MM.1S (cell line): Measurements from ENCODE around the gene PCAT6.

Source experiments
- DNase-seq: peaks from one replicate; pipeline ENCODE4 v3.0.0-alpha.2; 2015
- H2AFZ ChIP-seq: fragments of 300-600 bp; sonication (generic); 2 replicates; pipeline ENCODE4 v1.6.0; 2016; ENCODE audit warnings: antibody characterized with exemption, low read length
- H3F3A ChIP-seq: fragments of 300-600 bp; sonication (generic); 2 replicates; pipeline ENCODE4 v1.6.1; 2016; ENCODE audit warnings: mild to moderate bottlenecking, antibody characterized with exemption, low read length, moderate library complexity, mixed read lengths; ENCODE audit not compliant: insufficient read depth
- H3K27ac ChIP-seq: fragments of 300-600 bp; sonication (generic); 2 replicates; pipeline ENCODE4 v1.5.1; 2016; ENCODE audit warnings: mild to moderate bottlenecking, low read length
- H3K27me3 ChIP-seq: fragments of 300-600 bp; sonication (generic); replicated peaks from 2 replicates; pipeline ENCODE4 v1.6.0; 2016; ENCODE audit warnings: low read length; ENCODE audit not compliant: insufficient read depth
- H3K36me3 ChIP-seq: fragments of 300-600 bp; sonication (generic); replicated peaks from 2 replicates; pipeline ENCODE4 v1.6.1; 2016; ENCODE audit warnings: mild to moderate bottlenecking, low read length, mixed read lengths; ENCODE audit not compliant: insufficient read depth
- H3K4me1 ChIP-seq: fragments of 300-600 bp; sonication (generic); 2 replicates; pipeline ENCODE4 v1.6.1; 2016; ENCODE audit warnings: low read length, mixed read lengths
- H3K4me2 ChIP-seq: fragments of 300-600 bp; sonication (generic); 2 replicates; pipeline ENCODE4 v1.6.0; 2016; ENCODE audit warnings: low read depth, low read length
- H3K4me3 ChIP-seq: fragments of 300-600 bp; sonication (generic); 2 replicates; pipeline ENCODE4 v1.5.1; 2016; ENCODE audit warnings: low read length, mixed read lengths
- H3K79me2 ChIP-seq: fragments of 300-600 bp; sonication (generic); 2 replicates; pipeline ENCODE4 v1.6.1; 2016; ENCODE audit warnings: mixed run types, low read length, mixed read lengths
- H3K9ac ChIP-seq: fragments of 300-600 bp; sonication (generic); 2 replicates; pipeline ENCODE4 v1.6.1; 2016; ENCODE audit warnings: low read length, mixed read lengths
- H3K9me2 ChIP-seq: fragments of 300-600 bp; sonication (generic); replicated peaks from 2 replicates; pipeline ENCODE4 v1.6.1; 2016; ENCODE audit warnings: mild to moderate bottlenecking, low read length, mixed read lengths; ENCODE audit not compliant: insufficient read depth
- H3K9me3 ChIP-seq: fragments of 300-600 bp; sonication (generic); replicated peaks from 2 replicates; pipeline ENCODE4 v1.6.1; 2016; ENCODE audit warnings: mild to moderate bottlenecking, low read length, mixed read lengths; ENCODE audit not compliant: insufficient read depth
- H4K20me1 ChIP-seq: fragments of 300-600 bp; sonication (generic); 2 replicates; pipeline ENCODE4 v1.6.1; 2016; ENCODE audit warnings: mild to moderate bottlenecking, low read length, moderate library complexity, mixed read lengths; ENCODE audit not compliant: insufficient read depth
- EZH2 ChIP-seq: fragments of 300-600 bp; sonication (generic); optimal IDR thresholded peaks from 2 replicates; pipeline ENCODE3; 2017; ENCODE audit warnings: low read depth, mild to moderate bottlenecking, antibody characterized with exemption, low read length, mixed read lengths
- EZH2phosphoT487 ChIP-seq: fragments of 300-600 bp; sonication (generic); IDR thresholded peaks from 2 replicates; pipeline ENCODE4 v1.6.1; 2018; ENCODE audit warnings: antibody characterized with exemption, low read length
- TF ChIP-seq, protein P1 (sequence below): fragments of 300-600 bp; sonication (generic); IDR thresholded peaks from 2 replicates; pipeline ENCODE4 v1.5.1; 2016; ENCODE audit warnings: antibody characterized with exemption, low read length, mixed read lengths

PCAT6 gene

DNA sequence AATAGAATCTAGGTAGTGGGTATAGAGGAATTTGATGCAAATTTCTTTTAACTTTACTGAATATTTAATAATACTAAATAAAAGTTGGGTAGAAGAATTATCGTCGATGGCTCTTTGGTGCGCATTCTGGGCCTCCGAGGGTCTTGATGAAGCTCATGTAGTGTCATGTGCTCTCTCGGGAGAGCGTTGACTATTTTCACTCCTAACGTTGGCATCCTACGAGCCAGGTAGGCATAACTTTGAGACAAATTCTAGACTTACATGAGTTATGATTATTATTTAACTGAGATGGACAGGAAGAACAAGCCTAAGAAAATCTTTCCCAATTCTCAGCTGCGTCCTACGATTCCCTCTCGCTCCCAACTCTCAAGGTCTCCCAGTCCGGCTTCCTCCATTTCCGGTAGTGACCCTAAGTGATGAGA is 550 bp upstream of the PCAT6 start:
- no peaks in the 10 kb centered on the region for H3K9me2 ChIP-seq
- H3K4me2 ChIP-seq = peak overlapping the region; percentile 99
- peaks cover 40% of the 10 kb centered on the region for H3K27me3 ChIP-seq
- no peaks in the 10 kb centered on the region for H3K9me3 ChIP-seq
- H3K27ac ChIP-seq = no peak overlapping the region
- DNase-seq = no peak
- H3K36me3 ChIP-seq = no peaks in the 10 kb centered on the region
- H3K4me3 ChIP-seq = peak overlapping the region; percentile 64
- H4K20me1 ChIP-seq = no peaks in the 10 kb centered on the region
- TF ChIP-seq EZH2phosphoT487 (no peak), EZH2 (no peak)
- TF ChIP-seq, protein P1, sequence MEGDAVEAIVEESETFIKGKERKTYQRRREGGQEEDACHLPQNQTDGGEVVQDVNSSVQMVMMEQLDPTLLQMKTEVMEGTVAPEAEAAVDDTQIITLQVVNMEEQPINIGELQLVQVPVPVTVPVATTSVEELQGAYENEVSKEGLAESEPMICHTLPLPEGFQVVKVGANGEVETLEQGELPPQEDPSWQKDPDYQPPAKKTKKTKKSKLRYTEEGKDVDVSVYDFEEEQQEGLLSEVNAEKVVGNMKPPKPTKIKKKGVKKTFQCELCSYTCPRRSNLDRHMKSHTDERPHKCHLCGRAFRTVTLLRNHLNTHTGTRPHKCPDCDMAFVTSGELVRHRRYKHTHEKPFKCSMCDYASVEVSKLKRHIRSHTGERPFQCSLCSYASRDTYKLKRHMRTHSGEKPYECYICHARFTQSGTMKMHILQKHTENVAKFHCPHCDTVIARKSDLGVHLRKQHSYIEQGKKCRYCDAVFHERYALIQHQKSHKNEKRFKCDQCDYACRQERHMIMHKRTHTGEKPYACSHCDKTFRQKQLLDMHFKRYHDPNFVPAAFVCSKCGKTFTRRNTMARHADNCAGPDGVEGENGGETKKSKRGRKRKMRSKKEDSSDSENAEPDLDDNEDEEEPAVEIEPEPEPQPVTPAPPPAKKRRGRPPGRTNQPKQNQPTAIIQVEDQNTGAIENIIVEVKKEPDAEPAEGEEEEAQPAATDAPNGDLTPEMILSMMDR = no peak
- H3K9ac ChIP-seq = peak overlapping the region; percentile 1; the same call in 1 of the 2 replicates
- H3K79me2 ChIP-seq = no peaks in the 10 kb centered on the region
- H3K4me1 ChIP-seq = 0 out of 2 replicates have a peak, but pooled peaks cover 2% of the 10 kb centered on the region
- no peaks in the 10 kb centered on the region for H3F3A ChIP-seq
- peak overlapping the region; percentile 79 for H2AFZ ChIP-seq

DNA sequence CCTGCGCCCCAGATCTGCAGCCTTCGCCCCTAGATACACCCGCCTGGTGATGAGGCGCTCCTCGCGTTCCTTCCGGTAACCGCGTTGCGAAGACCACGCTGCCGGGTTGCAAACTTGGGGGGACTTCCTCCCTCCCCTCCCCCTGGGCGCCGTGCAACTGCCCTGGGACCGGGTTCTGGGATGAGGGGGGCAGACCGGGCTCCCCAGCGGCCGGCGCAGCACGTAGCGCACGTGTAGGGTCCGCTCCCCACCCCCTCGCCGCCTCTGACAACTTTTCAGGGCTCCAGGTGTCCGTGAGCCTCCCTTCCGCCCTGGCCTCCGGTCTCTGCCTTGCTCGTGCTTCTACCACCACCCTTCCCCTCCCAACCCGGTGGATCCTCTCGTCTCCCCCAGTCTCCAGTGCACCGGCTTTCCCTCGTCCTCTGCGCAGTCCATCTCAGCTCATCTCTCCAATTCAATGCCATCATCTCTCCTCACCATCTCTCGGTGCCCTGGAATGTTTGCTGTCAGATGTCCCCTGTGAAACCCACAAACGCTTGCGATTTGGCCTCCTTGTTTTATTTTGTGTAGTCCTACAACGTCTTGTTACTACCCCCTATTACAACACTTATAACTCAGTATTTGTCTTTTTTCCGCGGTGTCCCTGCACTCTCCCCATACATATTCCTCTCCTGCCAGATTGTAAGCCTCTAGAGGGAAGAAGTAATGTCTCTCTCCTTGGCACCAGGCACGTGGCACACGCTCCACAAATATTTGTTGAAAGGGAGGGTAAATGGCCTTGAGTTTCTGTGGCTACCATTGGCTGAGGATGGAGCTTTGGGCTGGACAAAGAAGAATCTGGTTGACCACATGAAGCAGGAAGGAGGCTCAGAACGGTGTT is 782 bp downstream of the PCAT6 start:
- no peaks in the 10 kb centered on the region for H3K9me2 ChIP-seq

DNA sequence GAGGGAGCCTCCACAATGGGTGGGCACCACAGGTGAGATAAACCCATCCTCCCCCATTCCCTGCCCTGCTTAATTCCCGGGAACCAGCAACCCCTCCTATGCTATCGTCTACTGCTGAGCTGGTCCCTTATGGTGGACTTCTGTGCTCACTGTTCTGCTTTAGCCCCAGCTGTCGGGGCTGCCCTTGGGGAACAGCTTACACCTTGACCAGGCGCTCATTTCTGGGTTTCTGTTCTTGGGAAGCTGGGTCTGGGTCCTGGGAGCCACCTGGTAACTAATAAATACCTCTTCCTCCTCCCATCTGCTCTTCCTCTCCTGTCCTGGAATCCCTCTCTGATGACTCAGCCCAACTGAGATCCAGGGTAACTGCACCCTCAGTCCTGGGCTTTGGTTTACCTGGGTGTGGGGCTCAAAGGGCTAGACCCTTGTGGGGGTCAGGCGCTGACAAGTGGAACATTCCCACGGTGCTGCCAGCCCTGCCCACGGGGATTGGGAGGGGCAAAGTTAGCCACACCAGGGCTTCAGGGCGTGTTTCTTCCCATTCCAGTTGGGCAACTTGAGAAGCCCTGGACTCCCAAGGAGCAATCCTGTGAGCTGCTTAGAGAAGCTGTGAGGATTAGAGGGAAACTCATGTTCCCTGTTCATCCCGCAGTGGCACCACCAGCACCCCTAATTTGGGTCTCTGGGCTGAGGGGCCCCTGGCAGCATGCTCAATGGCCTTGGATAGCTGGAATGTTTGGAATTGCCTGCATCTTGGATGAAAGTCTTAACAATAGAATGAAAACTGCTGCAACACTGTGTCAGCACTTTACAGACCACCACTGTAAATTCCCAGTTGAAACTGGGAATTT is 1.6 kb downstream of the PCAT6 start:
- DNase-seq = no peak
- Histone ChIP-seq H3K9me2 (no peaks in the 10 kb centered on the region), H3F3A (no peaks in the 10 kb centered on the region), H3K9ac (no peak overlapping the region), H3K27ac (no peak overlapping the region), H3K4me2 (no peak overlapping the region), H3K9me3 (no peaks in the 10 kb centered on the region), H3K79me2 (no peaks in the 10 kb centered on the region), H3K4me1 (0 out of 2 replicates have a peak, but pooled peaks cover 2% of the 10 kb centered on the region), H4K20me1 (no peaks in the 10 kb centered on the region), H3K27me3 (peaks cover 33% of the 10 kb centered on the region), H2AFZ (no peak overlapping the region), H3K4me3 (no peak overlapping the region), H3K36me3 (no peaks in the 10 kb centered on the region)
- no peak for TF ChIP-seq EZH2
- TF ChIP-seq, protein P1 = no peak

More for the DNA sequence above, 782 bp downstream of the PCAT6 start:
- Histone ChIP-seq H3K27me3 (peaks cover 37% of the 10 kb centered on the region), H3K79me2 (no peaks in the 10 kb centered on the region), H3K36me3 (no peaks in the 10 kb centered on the region), H4K20me1 (no peaks in the 10 kb centered on the region), H3K9ac (peak overlapping the region; percentile 41; the same call in 1 of the 2 replicates), H3K27ac (no peak overlapping the region), H3K4me1 (0 out of 2 replicates have a peak, but pooled peaks cover 2% of the 10 kb centered on the region), H3K4me3 (peak overlapping the region; percentile 64), H3K9me3 (no peaks in the 10 kb centered on the region), H3F3A (no peaks in the 10 kb centered on the region), H3K4me2 (peak overlapping the region; percentile 99), H2AFZ (peak overlapping the region; percentile 79)
- no peak for TF ChIP-seq EZH2phosphoT487
- TF ChIP-seq, protein P1 = no peak
- no peak for TF ChIP-seq EZH2
- no peak for DNase-seq
